Loucy (cell line): ENCODE measurements around the gene HIBCH.

Experiments used
- EZH2phosphoT487 ChIP-seq: fragments of 200-600 bp; IDR thresholded peaks from 2 replicates; pipeline ENCODE4 v1.6.1; 2018; ENCODE audit warnings: antibody characterized with exemption, mild to moderate bottlenecking, moderate library complexity, borderline replicate concordance
- TF ChIP-seq, protein P1 (sequence below): fragments of 200-600 bp; sonication (generic); conservative IDR thresholded peaks from 2 replicates; pipeline ENCODE4 v1.5.1; 2014; ENCODE audit warnings: mild to moderate bottlenecking, antibody characterized with exemption, low read length

DNA sequence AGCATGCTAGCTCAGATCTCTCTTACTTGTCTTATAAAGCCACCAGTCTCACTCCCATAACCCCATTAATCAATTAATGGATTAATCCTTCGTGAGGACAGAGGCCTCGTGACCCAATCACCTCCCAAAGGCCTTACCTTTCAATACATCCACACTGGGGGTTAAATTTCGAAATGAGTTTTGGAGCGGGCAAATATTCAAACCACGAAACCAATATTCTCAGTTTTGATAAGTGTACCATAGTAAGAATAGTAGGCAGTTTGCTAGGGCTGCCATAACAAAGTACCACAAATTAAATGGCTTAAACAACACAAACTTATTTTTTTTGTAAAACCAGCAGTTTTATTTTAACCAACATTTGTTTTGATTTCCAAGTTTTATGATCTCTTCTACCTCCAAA lies 15.2 kb downstream of the HIBCH start:
- no peak for TF ChIP-seq EZH2phosphoT487
- TF ChIP-seq, protein P1, sequence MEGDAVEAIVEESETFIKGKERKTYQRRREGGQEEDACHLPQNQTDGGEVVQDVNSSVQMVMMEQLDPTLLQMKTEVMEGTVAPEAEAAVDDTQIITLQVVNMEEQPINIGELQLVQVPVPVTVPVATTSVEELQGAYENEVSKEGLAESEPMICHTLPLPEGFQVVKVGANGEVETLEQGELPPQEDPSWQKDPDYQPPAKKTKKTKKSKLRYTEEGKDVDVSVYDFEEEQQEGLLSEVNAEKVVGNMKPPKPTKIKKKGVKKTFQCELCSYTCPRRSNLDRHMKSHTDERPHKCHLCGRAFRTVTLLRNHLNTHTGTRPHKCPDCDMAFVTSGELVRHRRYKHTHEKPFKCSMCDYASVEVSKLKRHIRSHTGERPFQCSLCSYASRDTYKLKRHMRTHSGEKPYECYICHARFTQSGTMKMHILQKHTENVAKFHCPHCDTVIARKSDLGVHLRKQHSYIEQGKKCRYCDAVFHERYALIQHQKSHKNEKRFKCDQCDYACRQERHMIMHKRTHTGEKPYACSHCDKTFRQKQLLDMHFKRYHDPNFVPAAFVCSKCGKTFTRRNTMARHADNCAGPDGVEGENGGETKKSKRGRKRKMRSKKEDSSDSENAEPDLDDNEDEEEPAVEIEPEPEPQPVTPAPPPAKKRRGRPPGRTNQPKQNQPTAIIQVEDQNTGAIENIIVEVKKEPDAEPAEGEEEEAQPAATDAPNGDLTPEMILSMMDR: no peak
